Smooth muscle cell (in vitro differentiated cells): Measurements from ENCODE around the gene EXOSC2. TPM values are rescaled to one million over a fixed set of nuclear protein-coding genes. Genes with fewer than 3 reads are reported as not detected.

Source experiments
- DNase-seq: peaks from one replicate; lab custom pipeline; 2025; ENCODE audit not compliant: unreplicated experiment; lab: John Stamatoyannopoulos, UW
- H2AFZ ChIP-seq: fragments of 200-600 bp; sonication (generic); 2 replicates; pipeline ENCODE4 v1.6.0; 2016; ENCODE audit warnings: antibody characterized with exemption, low read depth, mild to moderate bottlenecking
- H3F3A ChIP-seq: fragments of 200-600 bp; sonication (generic); 2 replicates; pipeline ENCODE4 v1.6.0; 2017; ENCODE audit warnings: antibody characterized with exemption, low read depth
- H3K27ac ChIP-seq: fragments of 200-600 bp; sonication (generic); 2 replicates; pipeline ENCODE4 v1.5.1; 2016; ENCODE audit warnings: low read depth, mild to moderate bottlenecking
- H3K27me3 ChIP-seq: fragments of 200-600 bp; sonication (generic); 2 replicates; pipeline ENCODE4 v1.6.1; 2016; ENCODE audit warnings: low read depth, mild to moderate bottlenecking
- H3K36me3 ChIP-seq: fragments of 200-600 bp; sonication (generic); 2 replicates; pipeline ENCODE4 v1.5.1; 2016; ENCODE audit warnings: low read depth
- H3K4me1 ChIP-seq: fragments of 200-600 bp; sonication (generic); 2 replicates; pipeline ENCODE4 v1.5.1; 2016; ENCODE audit warnings: low read depth
- H3K4me2 ChIP-seq: fragments of 200-600 bp; sonication (generic); 2 replicates; pipeline ENCODE4 v1.6.0; 2016; ENCODE audit warnings: mild to moderate bottlenecking
- H3K4me3 ChIP-seq: fragments of 200-600 bp; sonication (generic); 2 replicates; pipeline ENCODE4 v1.5.1; 2016; ENCODE audit warnings: mild to moderate bottlenecking
- H3K79me2 ChIP-seq: fragments of 200-600 bp; sonication (generic); 2 replicates; pipeline ENCODE4 v1.6.0; 2016; ENCODE audit warnings: low read depth, mild to moderate bottlenecking
- H3K9ac ChIP-seq: fragments of 200-600 bp; sonication (generic); 2 replicates; pipeline ENCODE4 v1.6.0; 2016; ENCODE audit warnings: low read depth
- H3K9me3 ChIP-seq: fragments of 200-600 bp; sonication (generic); replicated peaks from 2 replicates; pipeline ENCODE4 v1.5.1; 2016; ENCODE audit warnings: low read depth
- H4K20me1 ChIP-seq: fragments of 200-600 bp; sonication (generic); 2 replicates; pipeline ENCODE4 v1.6.0; 2016; ENCODE audit warnings: low read depth
- CTCF ChIP-seq: fragments of 200-600 bp; sonication (generic); IDR thresholded peaks from 2 replicates; pipeline ENCODE4 v1.5.1; 2017; ENCODE audit warnings: borderline replicate concordance, mild to moderate bottlenecking, antibody characterized with exemption; ENCODE audit not compliant: insufficient read depth, poor library complexity, severe bottlenecking
- WGBS: methylation state at CpG from one replicate; pipeline ENCODE4 v1.1.7; 2016; ENCODE audit warnings: low lambda C conversion rate; 5-methylcytosine and 5-hydroxymethylcytosine counted together
- polyA plus RNA-seq: library from polyadenylated mRNA; unstranded; fragments of >200 nt; fragmentation: Nextera tagmentation; extraction: Ambion mirVana; gene quantifications from 2 replicates; pipeline ENCODE4 v1.2.1, GENCODE V29; 2016
- total RNA-seq: library from RNA; depleted of rRNA; stranded (reverse); fragments of >200 nt; gene quantifications from 2 replicates; pipeline ENCODE4 v1.2.3, GENCODE V29; 2014

EXOSC2 gene
- total and polyA plus RNA-seq, 2 experiments from 2014 or later, result 14.7 to 15.8 TPM

- no peak overlapping the region for H2AFZ ChIP-seq
Measured at GRCh38 chr9:130732136-130732535, 38.6 kb downstream of the EXOSC2 start.

GRCh38 chr9:130732793-130733221 lies 39.2 kb downstream of the EXOSC2 start:
- Histone ChIP-seq H2AFZ (no peak overlapping the region), H3F3A (no peaks in the 10 kb centered on the region), H3K4me3 (no peak overlapping the region), H3K36me3 (no peaks in the 10 kb centered on the region), H3K9me3 (no peaks in the 10 kb centered on the region), H3K27ac (no peak overlapping the region), H3K4me1 (no peaks in the 10 kb centered on the region), H3K79me2 (peaks cover 63% of the 10 kb centered on the region), H4K20me1 (peaks cover 73% of the 10 kb centered on the region), H3K27me3 (no peaks in the 10 kb centered on the region), H3K9ac (no peak overlapping the region), H3K4me2 (no peak overlapping the region)
- no peak for DNase-seq
- TF ChIP-seq CTCF, result no peak
- 93% methylated on average over 5 of the region's 5 CpGs for WGBS

More at GRCh38 chr9:130732136-130732535, 38.6 kb downstream of the EXOSC2 start:
- H3K4me2 ChIP-seq, result no peak overlapping the region
- no peaks in the 10 kb centered on the region for H3K36me3 ChIP-seq
- no peak for TF ChIP-seq CTCF
- H3K9ac ChIP-seq, result no peak overlapping the region
- H3K4me1 ChIP-seq, result no peaks in the 10 kb centered on the region
- no peak for DNase-seq
- H3F3A ChIP-seq, result no peaks in the 10 kb centered on the region
- WGBS, result 74% methylated on average over 2 of the region's 2 CpGs
- no peak overlapping the region for H3K27ac ChIP-seq
- peaks cover 70% of the 10 kb centered on the region for H3K79me2 ChIP-seq
- H3K9me3 ChIP-seq, result no peaks in the 10 kb centered on the region
- H3K4me3 ChIP-seq, result no peak overlapping the region
- H3K27me3 ChIP-seq, result no peaks in the 10 kb centered on the region
- H4K20me1 ChIP-seq, result peaks cover 67% of the 10 kb centered on the region

GRCh38 chr9:130735566-130735965 lies 42.0 kb downstream of the EXOSC2 start:
- Histone ChIP-seq H4K20me1 (peaks cover 82% of the 10 kb centered on the region), H3K4me2 (no peak overlapping the region), H3K27ac (no peak overlapping the region), H2AFZ (no peak overlapping the region), H3K27me3 (no peaks in the 10 kb centered on the region), H3K9me3 (no peaks in the 10 kb centered on the region), H3K36me3 (no peaks in the 10 kb centered on the region), H3K4me1 (no peaks in the 10 kb centered on the region), H3F3A (no peaks in the 10 kb centered on the region), H3K79me2 (peaks cover 71% of the 10 kb centered on the region), H3K4me3 (no peak overlapping the region), H3K9ac (no peak overlapping the region)
- 98% methylated on average over 4 of the region's 4 CpGs for WGBS
- no peak for DNase-seq
- TF ChIP-seq CTCF, result no peak

GRCh38 chr9:130736834-130737233 lies 43.3 kb downstream of the EXOSC2 start:
- Histone ChIP-seq H2AFZ (no peak overlapping the region), H3K9me3 (no peaks in the 10 kb centered on the region), H3K79me2 (peaks cover 68% of the 10 kb centered on the region), H3K9ac (no peak overlapping the region), H4K20me1 (peaks cover 72% of the 10 kb centered on the region), H3K27me3 (no peaks in the 10 kb centered on the region), H3K27ac (no peak overlapping the region), H3K4me2 (no peak overlapping the region), H3K4me1 (no peaks in the 10 kb centered on the region), H3F3A (no peaks in the 10 kb centered on the region), H3K4me3 (no peak overlapping the region), H3K36me3 (no peaks in the 10 kb centered on the region)
- no peak for TF ChIP-seq CTCF
- 90% methylated on average over 1 of the region's 1 CpG for WGBS
- no peak for DNase-seq
